Stimulated activated CD8-positive, alpha-beta memory T cell treated with anti-CD3 and anti-CD28 coated beads, Interleukin-7, amount 100 ng/mL, for 24 hours (primary cell): Measurements from ENCODE around the gene RABEP2.
A peak's percentile ranks its signal among the peaks of the same experiment; 100 is the strongest.
"Not testable (repeated sequence)": the region's sequence is repeated elsewhere in the genome, so short reads cannot be mapped to it uniquely, and the experiment has no call there.

Source experiments
- DNase-seq: peaks from one replicate; pipeline ENCODE4 v3.0.0-alpha.2; 2020; ENCODE audit warnings: low read depth

The RABEP2 gene

DNA sequence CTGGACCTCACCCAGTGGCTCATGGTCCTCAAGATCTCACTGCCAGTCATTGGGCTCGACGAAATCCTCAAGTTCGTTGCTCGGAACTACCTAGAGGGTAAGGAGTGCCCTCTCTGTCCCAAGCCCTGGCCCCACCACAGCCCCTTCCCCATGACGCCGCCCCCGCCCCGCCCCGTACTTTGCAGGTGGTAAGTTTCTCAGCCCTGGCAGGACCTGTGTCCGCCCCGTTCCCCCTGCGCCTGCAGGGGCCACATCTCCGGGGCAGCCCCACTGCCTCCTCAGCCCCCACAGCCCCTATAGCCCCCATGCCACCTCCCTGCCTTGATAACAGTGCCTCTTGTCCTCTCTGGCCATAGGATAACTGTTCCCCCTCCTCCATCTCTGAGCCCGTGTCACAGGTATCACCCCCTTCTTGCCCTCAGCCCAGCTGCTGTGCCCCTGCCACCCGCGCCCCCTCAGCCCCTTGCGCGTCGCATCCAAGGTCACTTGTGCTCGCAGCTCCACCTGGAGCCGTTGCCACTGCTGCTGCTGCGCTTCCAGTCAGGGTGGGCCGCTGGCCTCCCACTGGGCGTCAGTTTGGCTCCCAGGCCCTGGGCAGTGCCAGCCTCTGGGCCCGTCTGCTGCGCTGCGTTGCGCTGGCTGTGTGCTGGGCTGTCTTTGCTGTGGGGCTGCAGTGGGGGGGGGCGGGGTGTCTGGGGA is 21.5 kb downstream of the RABEP2 start:
- DNase-seq = no peak

DNA sequence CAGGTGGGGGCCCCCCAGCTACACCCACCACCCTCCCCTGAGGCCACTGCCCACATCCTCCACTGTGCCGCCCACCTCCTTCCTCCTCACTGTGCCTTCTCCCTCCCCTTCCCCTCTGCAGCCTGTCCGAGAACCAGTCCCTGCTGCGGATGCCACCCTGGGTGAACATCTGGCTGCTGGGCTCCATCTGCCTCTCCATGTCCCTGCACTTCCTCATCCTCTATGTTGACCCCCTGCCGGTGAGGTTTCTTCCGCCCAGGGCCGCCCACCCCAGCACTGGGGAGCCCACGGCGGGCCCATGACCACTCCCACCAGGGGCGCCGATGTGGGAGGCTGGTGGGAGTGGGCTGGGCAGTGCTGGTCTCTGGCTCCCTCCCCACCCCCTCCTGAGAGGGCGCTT is 22.1 kb downstream of the RABEP2 start:
- no peak for DNase-seq

DNA sequence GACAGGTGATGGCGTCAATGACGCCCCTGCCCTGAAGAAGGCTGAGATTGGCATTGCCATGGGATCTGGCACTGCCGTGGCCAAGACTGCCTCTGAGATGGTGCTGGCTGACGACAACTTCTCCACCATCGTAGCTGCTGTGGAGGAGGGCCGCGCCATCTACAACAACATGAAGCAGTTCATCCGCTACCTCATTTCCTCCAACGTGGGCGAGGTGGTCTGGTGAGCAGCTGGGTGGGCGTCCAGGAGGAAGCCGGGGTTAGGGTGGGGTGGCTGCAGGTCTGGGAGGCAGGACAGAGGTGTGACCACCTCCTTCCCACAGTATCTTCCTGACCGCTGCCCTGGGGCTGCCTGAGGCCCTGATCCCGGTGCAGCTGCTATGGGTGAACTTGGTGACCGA is 23.2 kb downstream of the RABEP2 start:
- DNase-seq = no peak

DNA sequence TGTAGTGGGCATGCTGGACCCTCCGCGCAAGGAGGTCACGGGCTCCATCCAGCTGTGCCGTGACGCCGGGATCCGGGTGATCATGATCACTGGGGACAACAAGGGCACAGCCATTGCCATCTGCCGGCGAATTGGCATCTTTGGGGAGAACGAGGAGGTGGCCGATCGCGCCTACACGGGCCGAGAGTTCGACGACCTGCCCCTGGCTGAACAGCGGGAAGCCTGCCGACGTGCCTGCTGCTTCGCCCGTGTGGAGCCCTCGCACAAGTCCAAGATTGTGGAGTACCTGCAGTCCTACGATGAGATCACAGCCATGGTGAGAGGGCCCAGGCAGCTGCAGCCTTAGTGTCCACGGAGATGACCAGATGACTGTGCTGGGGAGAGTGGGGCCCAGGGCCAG is 24.4 kb downstream of the RABEP2 start:
- DNase-seq = no peak

DNA sequence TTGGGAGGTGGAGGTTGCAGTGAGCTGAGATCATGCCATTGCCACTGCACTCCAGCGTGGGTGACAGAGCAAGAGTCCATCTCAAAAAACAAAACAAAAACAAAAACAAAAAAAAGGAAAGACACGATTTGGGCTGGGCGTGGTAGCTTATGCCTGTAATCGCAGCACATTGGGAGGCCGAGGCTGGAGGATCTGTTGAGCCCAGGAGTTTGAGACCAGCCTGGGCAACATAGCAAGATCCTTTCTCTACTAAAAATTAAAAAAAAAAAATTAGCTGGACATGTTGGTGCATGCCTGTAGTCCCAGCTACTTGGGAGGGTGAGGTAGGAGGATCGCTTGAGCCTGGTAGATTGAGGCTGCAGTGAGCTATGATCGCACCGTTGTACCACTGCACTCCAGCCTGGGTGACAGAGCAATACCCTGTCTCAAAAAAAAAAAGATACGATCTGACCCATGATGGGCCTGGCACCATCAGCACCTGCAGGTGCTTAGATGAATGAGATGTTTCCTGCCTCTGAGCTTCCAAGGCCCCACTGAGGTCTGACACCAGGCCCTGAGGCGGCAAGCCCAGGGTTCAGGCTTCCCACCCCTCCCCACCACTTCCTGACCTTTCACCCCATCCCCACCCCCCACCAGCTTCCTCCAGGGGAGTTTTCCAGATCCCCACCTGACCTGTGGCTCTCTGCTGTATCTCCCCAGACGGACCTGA is 25.0 kb downstream of the RABEP2 start:
- no peak for DNase-seq

DNA sequence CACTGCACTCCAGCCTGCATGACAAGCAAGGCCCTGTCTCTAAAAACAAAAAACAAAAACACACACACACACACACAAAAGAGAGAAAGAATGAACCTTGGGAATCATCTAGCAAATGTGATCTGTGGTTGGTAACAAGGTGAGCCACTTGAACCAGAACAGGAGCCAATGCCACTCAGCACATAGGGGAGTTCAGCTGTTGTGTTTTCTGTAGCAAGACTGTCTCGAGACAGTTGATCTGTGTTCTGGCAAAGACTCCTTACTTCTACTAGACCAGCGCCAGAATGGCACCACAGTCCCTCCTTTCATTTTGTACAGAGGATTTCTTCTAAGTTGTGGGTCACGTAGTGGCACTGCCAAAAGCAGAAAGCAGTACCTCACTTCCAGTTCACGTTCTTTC is 26.1 kb downstream of the RABEP2 start:
- DNase-seq = no peak

DNA sequence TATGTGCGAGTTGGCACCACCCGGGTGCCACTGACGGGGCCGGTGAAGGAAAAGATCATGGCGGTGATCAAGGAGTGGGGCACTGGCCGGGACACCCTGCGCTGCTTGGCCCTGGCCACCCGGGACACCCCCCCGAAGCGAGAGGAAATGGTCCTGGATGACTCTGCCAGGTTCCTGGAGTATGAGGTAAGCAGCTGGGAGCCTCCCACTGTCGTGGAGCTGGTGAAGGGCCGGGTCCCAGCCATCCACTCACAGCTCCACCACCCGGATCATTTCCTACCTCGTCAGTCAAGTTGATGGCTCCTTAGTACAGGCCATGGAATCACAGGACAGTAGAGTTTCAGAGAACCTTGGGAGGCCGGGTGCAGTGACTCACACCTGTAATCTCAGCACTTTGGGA is 26.8 kb downstream of the RABEP2 start:
- DNase-seq = no peak

DNA sequence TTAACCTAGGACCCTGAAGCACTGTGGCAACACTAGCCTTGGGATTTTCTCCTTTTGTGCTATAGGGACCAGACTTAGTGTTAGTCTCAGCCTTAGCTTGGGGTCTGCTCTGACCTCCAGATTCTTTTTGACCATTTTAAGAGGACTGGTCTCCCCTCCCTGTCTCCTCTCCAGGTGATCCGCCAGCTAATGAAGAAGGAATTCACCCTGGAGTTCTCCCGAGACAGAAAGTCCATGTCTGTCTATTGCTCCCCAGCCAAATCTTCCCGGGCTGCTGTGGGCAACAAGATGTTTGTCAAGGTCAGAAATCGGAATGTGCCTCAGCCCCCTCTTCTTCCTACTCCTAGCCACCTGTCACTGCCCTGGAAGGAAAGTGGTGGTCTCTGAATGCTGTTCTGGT is 27.2 kb downstream of the RABEP2 start:
- DNase-seq = no peak

DNA sequence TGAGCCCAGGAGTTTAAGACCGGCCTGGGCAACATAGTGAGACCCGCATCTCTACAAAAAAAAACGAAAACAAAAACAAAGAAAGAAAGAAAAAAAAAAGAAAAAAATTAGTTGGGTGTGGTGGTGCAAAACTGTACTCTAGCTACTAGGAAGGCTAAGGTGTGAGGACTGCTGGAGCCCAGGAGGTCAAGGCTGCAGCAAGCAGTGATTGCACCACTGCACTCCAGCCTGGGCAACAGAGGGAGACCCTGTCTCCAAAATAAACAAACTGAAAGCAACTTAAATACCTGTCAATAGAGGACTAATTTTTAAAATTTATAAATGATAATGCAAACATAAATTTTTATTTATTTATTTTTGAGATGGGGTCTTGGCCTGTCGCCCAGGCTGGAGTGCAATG is 29.4 kb downstream of the RABEP2 start:
- DNase-seq = no peak

DNA sequence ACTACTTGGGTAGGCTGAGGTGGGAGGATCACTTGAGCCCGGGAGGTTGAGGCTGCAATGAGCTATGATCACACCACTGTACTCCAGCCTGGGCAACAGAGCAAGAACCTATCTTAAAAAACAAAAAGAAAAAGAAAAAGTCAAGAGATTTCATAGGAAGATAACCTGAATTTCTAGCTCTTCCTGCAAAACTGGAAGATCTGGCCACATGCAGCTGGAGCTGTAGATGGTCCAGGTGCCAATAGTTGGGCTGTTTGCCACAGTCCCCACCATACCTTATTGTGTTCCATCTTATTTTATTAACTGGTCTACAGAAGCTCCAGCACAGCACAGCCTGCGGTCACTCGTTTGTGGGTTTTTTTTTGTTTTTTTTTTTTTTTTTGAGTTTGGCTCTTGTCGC is 31.7 kb downstream of the RABEP2 start:
- DNase-seq = no peak

DNA sequence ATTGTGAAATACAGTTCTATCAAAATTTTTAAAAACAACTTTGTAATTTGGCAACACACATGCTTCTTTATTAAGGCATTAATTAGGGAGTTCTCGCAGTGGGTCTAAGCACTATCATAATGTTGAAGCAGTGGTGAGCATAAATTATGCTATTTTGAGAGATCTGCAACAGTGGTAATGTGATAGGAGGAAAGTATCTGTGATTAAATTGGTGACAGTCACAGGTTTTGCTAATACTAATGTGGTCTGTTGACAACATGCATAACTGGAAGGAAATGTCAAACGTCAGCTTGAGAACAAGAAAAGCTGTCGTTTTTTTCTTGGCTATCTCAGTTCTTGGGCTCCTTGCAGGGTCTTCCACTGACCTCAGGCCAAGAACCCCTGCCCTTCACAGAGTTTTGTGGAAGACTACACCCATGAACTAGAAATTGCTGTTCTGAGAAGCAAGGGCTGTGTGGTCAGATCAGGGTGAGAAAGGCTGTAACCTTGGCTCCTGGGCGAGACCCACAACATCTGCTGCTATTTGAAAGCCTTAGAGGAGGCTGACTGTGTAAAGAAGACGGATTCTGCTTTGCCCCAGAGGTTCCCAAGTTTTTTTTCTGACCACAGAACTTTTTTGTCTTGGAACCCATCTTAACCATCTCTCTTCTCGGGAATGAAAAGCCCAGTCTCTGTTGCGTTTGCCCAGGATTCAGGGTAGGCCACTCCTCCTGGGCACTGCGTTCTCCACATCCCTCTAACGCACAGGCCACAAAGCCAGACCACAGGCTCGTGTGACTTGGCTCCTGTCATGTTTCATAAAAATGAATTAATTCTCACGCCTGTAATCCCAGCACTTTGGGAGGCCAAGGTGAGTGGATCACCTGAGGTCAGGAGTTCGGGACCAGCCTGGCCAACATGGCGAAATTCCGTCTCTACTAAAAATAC is 32.8 kb downstream of the RABEP2 start:
- no peak for DNase-seq

DNA sequence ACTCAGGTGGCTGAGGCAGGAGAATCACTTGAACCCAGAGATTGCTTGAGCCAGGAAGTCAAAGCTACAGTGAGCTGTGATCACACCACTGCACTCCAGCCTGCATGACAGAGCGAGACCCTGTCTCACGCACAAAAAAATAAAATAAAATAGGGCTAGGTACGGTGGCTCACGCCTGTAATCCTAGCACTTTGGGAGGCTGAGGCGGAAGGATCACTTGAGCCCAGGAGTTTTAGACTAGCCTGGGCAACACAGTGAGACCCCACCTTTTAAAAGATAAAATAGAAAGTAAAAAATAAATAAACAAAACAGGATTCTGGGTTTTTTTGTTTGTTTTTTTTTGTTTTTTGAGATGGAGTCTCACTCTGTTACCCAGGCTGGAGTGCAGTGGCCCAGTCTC is 34.7 kb downstream of the RABEP2 start:
- not testable (repeated sequence) for DNase-seq

DNA sequence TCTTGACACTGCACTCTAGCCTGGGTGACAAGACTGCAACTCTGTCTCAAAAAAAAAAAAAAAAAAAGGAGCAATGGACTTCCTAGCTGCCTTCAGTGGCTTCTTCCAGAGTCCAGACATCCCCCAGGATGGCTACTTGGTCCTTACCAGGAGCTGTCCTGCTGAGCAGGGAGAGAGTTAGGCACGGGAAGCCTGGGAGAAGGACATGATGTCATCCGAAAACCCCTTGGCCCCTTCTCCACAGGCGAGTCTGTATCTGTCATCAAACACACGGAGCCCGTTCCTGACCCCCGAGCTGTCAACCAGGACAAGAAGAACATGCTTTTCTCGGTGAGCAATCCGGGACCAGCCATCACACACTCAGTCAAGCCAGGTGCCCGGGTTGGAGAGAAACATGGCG is 38.1 kb downstream of the RABEP2 start:
- no peak for DNase-seq

DNA sequence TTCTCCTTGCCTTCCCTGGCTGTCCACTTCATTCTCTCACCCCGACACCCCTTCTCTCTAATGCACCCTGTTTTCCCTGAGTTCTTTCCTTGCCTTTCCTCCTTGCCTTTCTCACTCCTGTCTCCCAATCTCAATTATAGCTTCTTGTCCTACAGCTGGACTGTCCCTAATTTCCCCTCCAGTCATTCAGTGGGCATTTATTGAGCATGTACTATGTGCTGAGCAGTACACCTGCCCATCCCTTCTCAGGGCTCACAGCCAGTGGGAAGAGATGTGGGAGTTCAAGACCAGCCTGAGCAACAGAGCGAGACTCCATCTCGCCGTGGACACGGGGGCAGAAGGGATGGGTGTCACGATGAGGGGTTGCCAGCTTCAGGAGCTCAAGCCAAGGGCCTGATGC is 41.0 kb downstream of the RABEP2 start:
- no peak for DNase-seq

DNA sequence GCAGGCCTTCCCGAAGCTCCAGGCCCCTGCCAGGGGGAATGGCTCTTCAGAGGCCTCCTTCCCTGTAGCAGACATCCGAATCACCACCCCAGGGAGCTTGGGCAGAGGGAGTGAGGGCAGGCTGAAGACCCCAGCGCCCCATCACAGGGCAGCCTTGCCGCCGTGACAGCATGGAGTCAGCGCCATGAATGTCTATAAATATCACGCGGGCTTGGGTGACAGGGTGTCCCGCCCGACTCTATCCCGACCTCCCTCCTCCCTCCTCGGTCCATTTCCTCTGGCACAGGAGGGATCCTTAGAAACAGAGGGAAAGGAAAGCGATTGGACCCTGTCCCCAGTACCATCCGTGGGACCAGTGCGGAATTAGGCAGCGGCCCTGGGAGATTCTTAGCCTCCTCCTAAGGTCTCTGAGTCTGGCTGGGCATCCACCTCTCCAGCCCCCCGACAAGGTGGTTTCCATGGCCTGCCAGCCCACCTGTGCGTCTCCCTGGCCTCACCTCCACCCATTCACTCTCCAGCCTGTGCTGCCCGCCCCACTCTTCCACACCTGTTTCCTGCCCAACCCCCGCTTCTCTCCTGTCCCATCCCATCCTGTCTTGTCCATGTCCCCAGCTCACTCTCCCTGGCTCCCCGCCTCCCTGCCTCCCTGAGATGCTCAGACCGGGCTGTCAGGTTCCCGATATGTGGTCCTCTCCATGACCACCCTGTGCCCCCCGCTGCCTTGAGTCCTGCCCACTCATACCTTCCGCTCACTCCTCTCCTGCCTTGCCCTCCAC is 41.6 kb downstream of the RABEP2 start:
- DNase-seq = no peak

DNA sequence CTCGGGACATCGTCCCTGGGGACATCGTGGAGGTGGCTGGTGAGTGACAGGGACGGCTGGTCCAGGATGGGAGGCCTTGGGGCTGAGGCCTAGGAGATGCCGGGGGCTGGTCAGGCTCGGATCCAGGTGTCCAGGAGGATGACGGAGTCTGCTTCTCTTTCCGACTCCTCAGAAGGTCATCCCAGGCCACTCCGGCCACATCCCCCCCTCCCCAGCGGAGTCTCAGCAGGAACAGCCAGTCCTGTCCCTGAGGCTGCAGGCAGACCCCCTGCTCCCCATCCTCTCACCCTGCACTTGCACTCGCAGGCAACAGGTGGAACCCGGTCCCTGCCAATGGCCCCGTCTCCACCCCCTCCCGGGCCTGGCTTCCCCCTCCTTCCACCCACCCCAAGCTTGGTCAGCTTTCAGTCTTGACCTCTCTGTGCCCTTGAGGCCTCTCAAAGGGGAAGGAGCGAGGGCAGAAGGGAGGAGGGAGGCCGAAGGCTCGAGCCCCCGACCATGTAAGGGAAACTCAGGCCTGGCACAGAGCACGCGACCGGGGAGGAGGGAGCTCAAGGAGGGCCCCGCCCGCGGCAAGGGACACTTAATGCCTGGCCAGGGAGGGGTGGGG is 42.4 kb downstream of the RABEP2 start:
- no peak for DNase-seq

DNA sequence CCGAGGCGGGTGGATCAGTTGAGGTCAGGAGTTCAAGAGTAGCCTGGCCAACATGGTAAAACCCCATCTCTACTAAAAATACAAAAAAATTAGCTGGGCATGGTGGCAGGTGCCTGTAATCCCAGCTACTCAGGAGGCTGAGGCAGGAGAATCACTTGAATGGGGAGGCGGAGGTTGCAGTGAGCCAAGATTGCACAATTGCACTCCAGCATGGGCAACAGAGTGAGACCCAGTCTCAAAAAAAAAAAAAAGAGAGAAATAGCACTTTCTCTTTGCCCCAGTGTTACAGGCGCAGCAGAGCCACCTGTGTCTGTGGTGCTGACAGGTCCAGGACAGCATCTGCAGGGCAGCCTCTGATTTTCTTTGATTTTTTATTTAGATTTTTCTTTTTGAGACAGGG is 43.5 kb downstream of the RABEP2 start:
- DNase-seq = not testable (repeated sequence)

DNA sequence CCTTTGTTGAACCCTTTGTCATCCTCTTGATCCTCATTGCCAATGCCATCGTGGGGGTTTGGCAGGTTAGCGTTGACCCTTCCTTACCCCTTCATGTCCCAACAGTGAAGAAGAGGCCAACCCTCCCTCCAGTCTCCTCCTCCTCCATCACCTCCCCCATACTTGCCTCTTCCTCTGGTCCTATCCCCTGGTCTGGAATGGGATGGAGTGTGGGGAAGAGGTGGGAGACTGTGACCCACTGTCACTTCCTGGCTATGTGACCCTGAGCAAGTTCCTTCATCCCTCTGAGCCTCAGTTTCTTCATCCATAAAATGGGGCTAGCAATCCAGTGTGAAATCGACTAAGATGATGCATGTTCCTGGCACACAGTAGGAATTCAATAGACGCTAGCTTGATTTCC is 44.1 kb downstream of the RABEP2 start:
- DNase-seq = no peak

DNA sequence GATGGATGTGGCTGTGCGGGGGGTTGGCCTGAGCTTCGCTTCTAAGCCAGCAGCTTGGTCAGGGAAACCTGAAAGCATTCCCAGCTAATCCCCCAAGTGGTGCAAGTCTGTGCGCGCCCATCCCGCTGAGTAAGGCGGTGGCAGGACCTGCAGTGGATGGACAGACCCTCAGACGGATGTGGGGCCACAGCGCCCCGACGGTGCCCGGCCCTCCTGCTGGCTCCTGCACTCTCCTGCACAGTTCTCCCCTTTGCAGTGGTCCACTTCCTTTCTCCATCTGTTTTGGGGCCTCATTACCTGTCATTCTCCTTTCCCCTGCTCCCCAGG is 44.5 kb downstream of the RABEP2 start:
- no peak for DNase-seq

DNA sequence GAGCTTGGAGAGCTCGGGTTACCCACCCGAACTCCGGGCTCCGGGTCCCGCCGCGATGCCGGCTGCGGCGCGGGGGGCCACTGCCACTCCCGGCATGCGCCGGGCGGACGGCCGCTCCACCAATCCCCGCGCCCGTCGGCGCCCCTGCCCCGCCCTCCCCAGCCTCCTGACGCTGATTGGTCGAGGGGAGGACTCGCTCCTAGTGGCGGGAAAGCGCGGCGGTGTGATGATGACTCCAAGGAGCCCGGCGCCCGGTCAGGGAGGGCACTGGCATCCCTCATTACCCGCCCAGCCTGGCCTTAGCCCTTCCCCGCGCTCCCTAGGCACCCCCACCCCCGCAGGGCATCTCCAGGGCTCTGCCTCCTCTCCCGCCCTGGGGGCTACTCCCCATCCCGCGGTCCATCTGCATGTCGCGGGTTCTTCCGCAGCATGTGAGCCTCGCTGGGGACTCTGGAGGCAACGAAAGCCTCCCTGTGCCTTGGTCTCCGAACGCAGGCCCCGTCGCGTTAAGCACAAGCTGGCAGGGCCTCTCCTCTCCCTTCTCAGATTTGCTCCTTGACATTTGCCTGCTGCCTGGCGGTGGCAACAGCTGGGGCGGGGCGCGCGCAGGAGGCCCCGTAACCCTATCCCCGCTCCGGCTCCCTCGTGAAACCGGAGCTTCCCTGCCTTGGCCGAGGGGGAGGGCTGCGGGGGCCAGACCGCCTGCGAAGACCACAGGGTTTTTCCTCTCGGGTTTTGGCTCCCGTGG is 45.0 kb downstream of the RABEP2 start:
- peak; percentile 81 for DNase-seq

DNA sequence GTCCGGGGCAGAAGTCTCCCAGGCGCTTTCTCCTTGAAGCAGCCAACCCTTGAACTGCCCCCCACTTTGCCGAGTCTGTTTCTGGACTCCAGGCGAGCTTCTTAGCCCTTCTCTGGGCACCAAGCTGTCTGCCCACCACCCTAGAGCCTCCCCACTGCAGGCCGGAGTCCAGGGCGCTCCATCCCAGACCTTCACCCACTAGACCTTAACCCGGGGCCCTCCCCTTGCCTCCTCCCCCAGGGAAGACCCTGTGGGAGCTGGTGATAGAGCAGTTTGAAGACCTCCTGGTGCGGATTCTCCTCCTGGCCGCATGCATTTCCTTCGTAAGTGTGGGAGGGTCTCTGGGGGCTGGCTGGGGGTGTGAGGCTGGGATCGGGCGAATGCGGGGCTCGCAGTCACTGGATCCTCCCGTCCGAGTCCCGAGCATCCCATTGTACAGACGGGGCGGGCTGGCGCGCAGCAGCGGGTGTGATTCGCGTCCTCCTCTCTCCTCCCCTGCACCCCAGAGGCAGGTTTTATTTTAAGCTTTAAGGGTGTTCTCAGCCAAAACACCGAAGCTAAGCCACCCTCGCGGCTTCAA is 45.7 kb downstream of the RABEP2 start:
- DNase-seq = no peak
